H1 (cell line): ENCODE measurements around the gene MBOAT1. TPM values are rescaled to one million over a fixed set of nuclear protein-coding genes. Genes with fewer than 3 reads are reported as not detected.

Experiments
- ATF3 ChIP-seq: IDR thresholded peaks from 2 replicates; pipeline ENCODE4 v1.6.1; 2011; ENCODE audit warnings: low read depth, mild to moderate bottlenecking, low read length; ENCODE audit not compliant: insufficient read depth
- POU5F1 ChIP-seq: IDR thresholded peaks from 2 replicates; pipeline ENCODE4 v1.6.1; 2011; ENCODE audit warnings: low read depth, mild to moderate bottlenecking, low read length, moderate library complexity
- polyA plus RNA-seq, 7 experiments: library from polyadenylated mRNA; depleted of rRNA in 3 of 7; stranded (reverse) in 5 of 7; unstranded in 2 of 7; fragments of >200 nt in 5 of 7; fragments of 200-250 nt in 2 of 7; gene quantifications; 1 replicate in 5 of 7; 2 replicates in 1 of 7; 4 replicates in 1 of 7; pipeline versions ENCODE4 v1.2.1 to v1.2.3, GENCODE V29; 2011 to 2013; ENCODE audit warnings: missing spikeins in 2 of 7, mixed read lengths in 2 of 7
- total RNA-seq: library from RNA; stranded (reverse); fragmentation: NEBNext Ultra II Directional; extraction: Animal tissue kit (Norgen Biotek cat#: 25700); gene quantifications from 2 replicates; pipeline ENCODE4 v1.2.1, GENCODE V29; 2021

Gene MBOAT1
- total and polyA plus RNA-seq, 2 of the 8 experiments (the other 6 are each of a cell fraction or from before 2014, with no cell fraction given) = 4.9 to 19.5 TPM

GRCh38 chr6:20129290-20130088 lies 82.8 kb downstream of the MBOAT1 start (continued):
- TF ChIP-seq ATF3 = no peak
- TF ChIP-seq POU5F1 = no peak
